ENCODE data around the gene CDH22. TPM values are rescaled to one million over a fixed set of nuclear protein-coding genes. Genes with fewer than 3 reads are reported as not detected.

CDH22 gene
- total RNA-seq, 1 donor from 2014 or later: 5.5 TPM

GRCh38 chr20:46194409-46194808, 113.9 kb downstream of the CDH22 start:
- no peak for DNase-seq
- intact Hi-C loops (cut with DNase I): no loop called here

GRCh38 chr20:46192376-46192944, 115.8 kb downstream of the CDH22 start:
- ATAC-seq (ENCODE audit: poor library complexity) (no peak), DNase-seq (no peak)
- intact Hi-C loops (cut with DNase I): no loop called here

More at GRCh38 chr20:46194409-46194808, 113.9 kb downstream of the CDH22 start:
- ATAC-seq (ENCODE audit: poor library complexity): no peak

- intact Hi-C loops (cut with DNase I): no loop called here
- ATAC-seq (ENCODE audit: poor library complexity) (no peak), DNase-seq (no peak)
Measured at GRCh38 chr20:46191611-46192010, 116.7 kb downstream of the CDH22 start.

GRCh38 chr20:46191168-46191540, 117.1 kb downstream of the CDH22 start:
- intact Hi-C loops (cut with DNase I): no loop called here
- no peak for ATAC-seq (ENCODE audit: poor library complexity)
- DNase-seq: no peak

GRCh38 chr20:46190478-46191167, 117.7 kb downstream of the CDH22 start:
- no peak for DNase-seq
- intact Hi-C loops (cut with DNase I): no loop called here
- no peak for ATAC-seq (ENCODE audit: poor library complexity)

GRCh38 chr20:46188866-46189541, 119.3 kb downstream of the CDH22 start:
- DNase-seq (no peak), ATAC-seq (ENCODE audit: poor library complexity) (no peak)
- intact Hi-C loops (cut with DNase I): no loop called here

GRCh38 chr20:46186210-46186609, 122.1 kb downstream of the CDH22 start:
- intact Hi-C loops (cut with DNase I): no loop called here
- ATAC-seq (ENCODE audit: poor library complexity) (no peak), DNase-seq (no peak)

- ATAC-seq (ENCODE audit: poor library complexity) (no peak), DNase-seq (no peak)
- intact Hi-C loops (cut with DNase I): no loop called here
Measured at GRCh38 chr20:46185353-46185752, 122.9 kb downstream of the CDH22 start.

- intact Hi-C loops (cut with DNase I): no loop called here
- DNase-seq (no peak), ATAC-seq (ENCODE audit: poor library complexity) (no peak)
Measured at GRCh38 chr20:46183768-46184167, 124.5 kb downstream of the CDH22 start.

GRCh38 chr20:46182276-46183200, 125.8 kb downstream of the CDH22 start:
- ATAC-seq (ENCODE audit: poor library complexity) (no peak), DNase-seq (no peak)
- intact Hi-C loops (cut with DNase I): no loop called here

GRCh38 chr20:46179862-46180261, 128.4 kb downstream of the CDH22 start:
- peak; percentile 36 for ATAC-seq (ENCODE audit: poor library complexity)

GRCh38 chr20:46178891-46179290, 129.4 kb downstream of the CDH22 start:
- intact Hi-C loops (cut with DNase I): loop anchor here (10.0 kb wide), 1 partner anchor 154 kb away; the partner anchor contains the start of gene SLC12A5
- no peak for ATAC-seq (ENCODE audit: poor library complexity)
- DNase-seq: no peak

More at GRCh38 chr20:46179862-46180261, 128.4 kb downstream of the CDH22 start:
- DNase-seq: no peak
- intact Hi-C loops (cut with DNase I): loop anchor here (10.0 kb wide), 1 partner anchor 155 kb away; the partner anchor contains the start of gene SLC12A5

- intact Hi-C loops (cut with DNase I): loop anchor here (10.0 kb wide), 1 partner anchor 153 kb away; the partner anchor contains the start of gene SLC12A5
- no peak for ATAC-seq (ENCODE audit: poor library complexity)
- DNase-seq: no peak
Measured at GRCh38 chr20:46177768-46178167, 130.5 kb downstream of the CDH22 start.

- no peak for ATAC-seq (ENCODE audit: poor library complexity)
- intact Hi-C loops (cut with DNase I): loop anchor here (10.0 kb wide), 1 partner anchor 152 kb away; the partner anchor contains the start of gene SLC12A5
- DNase-seq: no peak
Measured at GRCh38 chr20:46176739-46177378, 131.4 kb downstream of the CDH22 start.

GRCh38 chr20:46175127-46175494, 133.2 kb downstream of the CDH22 start:
- intact Hi-C loops (cut with DNase I): loop anchor here (10.0 kb wide), 1 partner anchor 150 kb away; the partner anchor contains the start of gene SLC12A5
- ATAC-seq (ENCODE audit: poor library complexity) (no peak), DNase-seq (no peak)

GRCh38 chr20:46174469-46175126, 133.7 kb downstream of the CDH22 start:
- DNase-seq (peak; percentile 83), ATAC-seq (ENCODE audit: poor library complexity) (peak; percentile 88)
- intact Hi-C loops (cut with DNase I): loop anchor here (10.0 kb wide), 1 partner anchor 150 kb away; the partner anchor contains the start of gene SLC12A5

- DNase-seq (no peak), ATAC-seq (ENCODE audit: poor library complexity) (no peak)
- intact Hi-C loops (cut with DNase I): loop anchor here (10.0 kb wide), 1 partner anchor 149 kb away; the partner anchor contains the start of gene SLC12A5
Measured at GRCh38 chr20:46173652-46174468, 134.4 kb downstream of the CDH22 start.
